HG02840 (cell line): Measurements from ENCODE around the gene SMYD3.

ENCODE experiments used
- ATAC-seq: cut with Tn5 transposase; IDR thresholded peaks from one replicate; pipeline ENCODE4 v1.9.1; 2021; ENCODE audit warnings: mild to moderate bottlenecking, moderate library complexity, moderate number of reproducible peaks; ENCODE audit not compliant: unreplicated experiment, low FRiP score

SMYD3 gene

GRCh38 chr1:246506674-246507481, at the start of gene SMYD3:
TSS of gene SMYD3 (minus strand) at chr1:246507279.
- ATAC-seq = peak; percentile 83

- ATAC-seq = no peak
These were observed 47.1 kb upstream of the SMYD3 start for GRCh38 chr1:246554201-246554600.

- no peak for ATAC-seq
These were observed 45.0 kb upstream of the SMYD3 start for GRCh38 chr1:246552110-246552509.

GRCh38 chr1:246550402-246550801, 43.3 kb upstream of the SMYD3 start:
- ATAC-seq = no peak

- ATAC-seq = no peak
These were observed 42.6 kb upstream of the SMYD3 start for GRCh38 chr1:246549665-246550064.

GRCh38 chr1:246544001-246544400, 36.9 kb upstream of the SMYD3 start:
- no peak for ATAC-seq

- no peak for ATAC-seq
These were observed 33.8 kb upstream of the SMYD3 start for GRCh38 chr1:246540738-246541491.

GRCh38 chr1:246537887-246538286, 30.8 kb upstream of the SMYD3 start:
- ATAC-seq = no peak

GRCh38 chr1:246537441-246537840, 30.4 kb upstream of the SMYD3 start:
- ATAC-seq = no peak

GRCh38 chr1:246534114-246534513, 27.0 kb upstream of the SMYD3 start:
- no peak for ATAC-seq

GRCh38 chr1:246533371-246533905, 26.4 kb upstream of the SMYD3 start:
- no peak for ATAC-seq

- ATAC-seq = no peak
These were observed 25.4 kb upstream of the SMYD3 start for GRCh38 chr1:246532519-246532918.

GRCh38 chr1:246530482-246530881, 23.4 kb upstream of the SMYD3 start:
- no peak for ATAC-seq

- ATAC-seq = no peak
These were observed 22.1 kb upstream of the SMYD3 start for GRCh38 chr1:246528933-246529731.

GRCh38 chr1:246527402-246528088, 20.5 kb upstream of the SMYD3 start:
- ATAC-seq = no peak

GRCh38 chr1:246526915-246527314, 19.8 kb upstream of the SMYD3 start:
- ATAC-seq = no peak

GRCh38 chr1:246526380-246526779, 19.3 kb upstream of the SMYD3 start:
- ATAC-seq = no peak

- ATAC-seq = no peak
These were observed 12.4 kb upstream of the SMYD3 start for GRCh38 chr1:246519514-246519913.

GRCh38 chr1:246518456-246519205, 11.6 kb upstream of the SMYD3 start:
- ATAC-seq = no peak
